Activated CD8-positive, alpha-beta memory T cell treated with anti-CD3 and anti-CD28 coated beads, Interleukin-2, amount 10 ng/mL, durations not matched to agents 7 days and 5 days (primary cell): ENCODE measurements around the gene KLHL28. TPM values are rescaled to one million over a fixed set of nuclear protein-coding genes. Genes with fewer than 3 reads are reported as not detected.

Experiments
- ATAC-seq: fragments of 150-1000 bp; cut with Tn5 transposase; one replicate; pipeline ENCODE4 v1.10.0; 2021; ENCODE audit warnings: moderate library complexity
- CTCF ChIA-PET: fragments of 350-600 bp; sonication (Branson Sonifier 250); formaldehyde crosslinking; loops from one replicate; lab custom pipeline; 2021; ENCODE audit warnings: antibody characterized with exemption; lab: Charles Lee
- DNase-seq: peaks from one replicate; pipeline ENCODE4 v3.0.0-alpha.2; 2020
- H3K27ac Mint-ChIP-seq: one replicate; pipeline ENCODE4 v1.8.0; 2021; ENCODE audit warnings: mild to moderate bottlenecking, mixed read lengths
- H3K27me3 Mint-ChIP-seq: one replicate; pipeline ENCODE4 v1.8.0; 2021; ENCODE audit warnings: mixed read lengths
- H3K36me3 Mint-ChIP-seq: one replicate; pipeline ENCODE4 v1.8.0; 2021; ENCODE audit warnings: mild to moderate bottlenecking, mixed read lengths
- H3K4me1 Mint-ChIP-seq: one replicate; pipeline ENCODE4 v1.8.0; 2021; ENCODE audit warnings: mixed read lengths
- H3K4me3 Mint-ChIP-seq: one replicate; pipeline ENCODE4 v1.8.0; 2021; ENCODE audit warnings: mild to moderate bottlenecking, moderate library complexity, mixed read lengths
- H3K9me3 Mint-ChIP-seq: one replicate; pipeline ENCODE4 v1.8.0; 2022; ENCODE audit warnings: low read depth, mixed read lengths
- total RNA-seq, 2 experiments: library from RNA; stranded (reverse); gene quantifications; one replicate each; pipeline ENCODE4 v1.2.3, GENCODE V29; 2021

Gene KLHL28
- total RNA-seq, 2 experiments from 2014 or later = 12.1 to 14.0 TPM

GRCh38 chr14:44880791-44881190 is 81.0 kb downstream of the KLHL28 start:
- Mint-ChIP-seq H3K4me3 (no peak overlapping the region), H3K4me1 (no peaks in the 10 kb centered on the region), H3K9me3 (peaks cover 7% of the 10 kb centered on the region), H3K27ac (no peak overlapping the region), H3K27me3 (peaks cover 2% of the 10 kb centered on the region), H3K36me3 (peaks cover 2% of the 10 kb centered on the region)
- ATAC-seq (no peak), DNase-seq (no peak)
- CTCF ChIA-PET = no interaction called here

Other genes starting within 250 kb of the KLHL28 start
- 10 to 100 TPM in 1 of 2 experiments, 1 to 10 TPM in 1; 8.2 to 10.7 TPM for gene TOGARAM1, start 243 bp upstream of the KLHL28 start, total RNA-seq
- 10 to 100 TPM; 47.6 to 49.0 TPM for gene PRPF39, start 122.2 kb upstream of the KLHL28 start, total RNA-seq
- gene FKBP3, start 172.5 kb upstream of the KLHL28 start, total RNA-seq = 10 to 100 TPM; 65.2 to 72.6 TPM
- 10 to 100 TPM; 18.1 to 25.6 TPM for gene FANCM, start 174.0 kb upstream of the KLHL28 start, total RNA-seq